HG03280 (cell line): ENCODE results near the gene SPEF1.
A peak's percentile ranks its signal among the peaks of the same experiment; 100 is the strongest.
"Not testable (repeated sequence)": the region's sequence is repeated elsewhere in the genome, so short reads cannot be mapped to it uniquely, and the experiment has no call there.

Experiments used
- ATAC-seq: cut with Tn5 transposase; IDR thresholded peaks from one replicate; pipeline ENCODE4 v1.9.1; 2021; ENCODE audit warnings: mild to moderate bottlenecking, moderate library complexity; ENCODE audit not compliant: unreplicated experiment

SPEF1 gene

GRCh38 chr20:3781153-3781910 lies at the start of gene SPEF1:
TSS of gene SPEF1 (minus strand) at chr20:3781448. CDS start at chr20:3781287, 161 bp downstream.
- peak; percentile 60 for ATAC-seq

GRCh38 chr20:3829891-3830290 lies 48.6 kb upstream of the SPEF1 start:
- not testable (repeated sequence) for ATAC-seq

- no peak for ATAC-seq
Measured at GRCh38 chr20:3828798-3829197, 47.5 kb upstream of the SPEF1 start.

GRCh38 chr20:3826420-3826819 lies 45.2 kb upstream of the SPEF1 start:
- ATAC-seq, result no peak

- ATAC-seq, result no peak
Measured at GRCh38 chr20:3825526-3825925, 44.3 kb upstream of the SPEF1 start.

GRCh38 chr20:3823881-3824280 lies 42.6 kb upstream of the SPEF1 start:
- ATAC-seq, result no peak

- ATAC-seq, result no peak
Measured at GRCh38 chr20:3821996-3822395, 40.7 kb upstream of the SPEF1 start.

GRCh38 chr20:3820901-3821727 lies 39.9 kb upstream of the SPEF1 start:
- ATAC-seq, result no peak

- peak; percentile 80 for ATAC-seq
Measured at GRCh38 chr20:3820048-3820900, 39.0 kb upstream of the SPEF1 start, which contains the start of gene AP5S1. TSS of gene AP5S1 (plus strand) at chr20:3820547. CDS start at chr20:3822118, 1,571 bp downstream.

GRCh38 chr20:3819411-3820047 lies 38.3 kb upstream of the SPEF1 start:
- no peak for ATAC-seq

GRCh38 chr20:3818155-3819151 lies 37.2 kb upstream of the SPEF1 start:
- ATAC-seq, result no peak

- ATAC-seq, result no peak
Measured at GRCh38 chr20:3815703-3816315, 34.6 kb upstream of the SPEF1 start.

- no peak for ATAC-seq
Measured at GRCh38 chr20:3814928-3815495, 33.8 kb upstream of the SPEF1 start.

- ATAC-seq, result no peak
Measured at GRCh38 chr20:3813848-3814581, 32.8 kb upstream of the SPEF1 start.

- no peak for ATAC-seq
Measured at GRCh38 chr20:3812975-3813847, 32.0 kb upstream of the SPEF1 start.

GRCh38 chr20:3812259-3812681 lies 31.0 kb upstream of the SPEF1 start:
- ATAC-seq, result no peak
